GM18873 (cell line): ENCODE measurements around the gene MAP3K14.
A peak's percentile ranks its signal among the peaks of the same experiment; 100 is the strongest.
"Not testable (repeated sequence)": the region's sequence is repeated elsewhere in the genome, so short reads cannot be mapped to it uniquely, and the experiment has no call there.

ENCODE experiments used
- ATAC-seq: cut with Tn5 transposase; IDR thresholded peaks from one replicate; pipeline ENCODE4 v1.9.1; 2021; ENCODE audit warnings: mild to moderate bottlenecking, moderate library complexity, moderate number of reproducible peaks; ENCODE audit not compliant: unreplicated experiment, low FRiP score

The MAP3K14 gene

DNA sequence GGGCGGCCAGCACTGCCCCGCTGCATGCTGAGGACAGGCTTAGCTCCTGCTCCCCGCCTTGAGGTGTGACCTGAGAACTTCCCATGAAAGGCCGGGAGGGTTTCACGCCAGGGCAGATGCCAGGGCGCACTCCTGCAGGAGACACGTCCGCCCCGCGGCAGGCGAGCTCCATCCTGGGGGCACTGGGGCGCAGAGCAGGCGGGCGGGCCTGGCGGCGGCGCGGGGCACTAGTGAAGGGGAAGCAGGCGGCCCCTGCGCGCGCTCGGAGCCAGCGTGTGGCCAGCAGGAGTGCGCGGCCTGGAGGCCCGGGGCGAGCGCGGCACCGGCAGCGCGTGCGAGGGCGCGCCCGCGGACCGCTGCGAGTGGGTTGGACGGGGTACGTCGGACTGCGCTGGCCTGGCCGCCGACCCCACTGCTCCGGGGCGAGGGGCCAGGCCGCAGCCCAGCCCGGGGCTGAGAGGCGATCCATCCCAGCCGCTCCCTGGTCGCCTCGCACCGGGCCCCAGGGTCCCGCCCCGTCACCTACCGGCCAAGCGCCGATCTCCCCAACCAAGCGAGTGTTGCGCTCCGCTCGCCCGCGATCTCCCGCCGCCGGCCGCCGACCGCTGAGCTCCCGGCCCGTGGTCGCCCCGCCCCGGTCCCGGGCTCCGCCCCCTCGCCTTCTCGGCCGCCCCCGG, at the start of gene MAP3K14:
Gene MAP3K14, minus strand, starts transcription at position 587 of the 677 bp plus-strand sequence. CDS start 26,275 bp downstream, outside the sequence.
- peak; percentile 9 for ATAC-seq

DNA sequence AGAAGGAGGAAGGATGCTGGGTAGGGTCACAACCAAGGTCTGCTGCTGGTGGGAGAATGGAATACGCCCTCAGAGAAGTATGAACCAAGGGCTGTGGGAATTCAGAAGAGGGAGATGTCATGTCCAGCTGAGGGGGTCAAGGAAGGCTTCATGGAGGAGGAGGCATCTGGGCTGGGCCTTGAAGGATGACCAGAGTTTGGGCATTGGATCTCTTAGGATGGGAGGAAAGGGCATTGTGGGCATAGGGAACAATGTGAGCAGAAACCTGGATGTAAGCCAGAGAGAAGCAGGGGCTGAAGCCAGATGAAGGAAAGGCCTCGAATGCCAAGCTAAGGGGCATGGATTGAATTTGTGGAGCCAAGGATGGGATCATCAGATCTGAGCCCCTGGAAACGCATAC, 49.2 kb upstream of the MAP3K14 start:
- ATAC-seq = no peak

DNA sequence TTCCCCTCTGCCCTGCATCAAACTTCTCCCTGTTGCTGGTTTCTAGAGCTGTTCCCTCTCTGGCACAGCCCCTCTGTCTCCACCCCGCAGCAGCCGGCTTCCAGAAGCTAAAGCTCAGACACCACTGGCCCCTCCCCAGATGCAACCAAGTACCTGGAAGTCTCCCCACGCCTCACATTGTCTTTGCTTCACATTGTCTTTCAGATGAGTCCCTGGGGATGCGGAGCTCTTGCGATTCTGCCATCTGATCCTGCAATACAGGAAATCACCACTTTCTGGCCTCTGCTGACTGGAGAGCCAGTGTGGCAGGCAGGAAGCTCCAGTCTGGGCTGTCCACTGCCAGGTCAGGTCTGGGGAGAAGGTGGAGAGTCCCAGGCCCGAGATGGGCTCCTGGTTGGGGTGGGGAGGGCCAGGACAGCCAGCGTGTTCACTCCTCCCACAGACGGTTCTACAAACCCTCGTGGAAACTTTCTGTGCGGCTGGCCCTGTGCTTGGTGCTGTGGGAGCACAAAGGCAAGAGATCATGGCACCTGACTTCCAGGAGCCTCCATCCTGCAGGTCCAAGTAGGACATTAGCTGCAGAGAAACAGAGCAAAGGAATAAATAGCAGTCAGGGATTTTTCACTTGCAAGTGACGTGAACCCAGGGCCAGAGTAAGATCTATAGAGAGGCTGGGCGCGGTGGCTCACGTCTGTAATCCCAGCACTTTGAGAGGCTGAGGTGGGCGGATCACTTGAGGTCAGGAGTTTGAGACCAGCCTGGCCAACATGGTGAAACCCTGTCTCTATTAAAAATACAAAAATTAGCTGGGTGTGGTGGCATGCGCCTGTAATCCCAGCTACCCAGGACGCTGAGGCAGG, 47.9 kb upstream of the MAP3K14 start:
- no peak for ATAC-seq

DNA sequence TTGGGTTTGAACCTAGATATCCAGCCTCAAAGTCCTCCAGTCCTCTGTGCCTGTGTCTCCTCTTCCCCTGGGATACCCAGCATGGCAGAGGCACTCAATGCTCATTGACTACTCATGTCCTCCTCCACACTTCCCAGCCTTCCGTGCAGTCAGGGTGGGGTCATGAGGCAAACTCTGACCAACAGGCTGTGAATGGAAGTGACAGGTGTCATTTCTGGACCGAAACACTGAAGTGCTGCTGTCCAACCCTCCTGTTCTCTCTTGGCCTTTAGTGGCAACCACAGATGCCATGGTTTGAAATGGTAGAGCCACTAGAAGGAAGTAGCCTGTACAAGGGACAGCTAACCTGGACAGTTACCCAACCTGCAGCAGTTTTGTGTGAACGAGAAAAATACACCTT, 46.7 kb upstream of the MAP3K14 start:
- ATAC-seq = no peak

DNA sequence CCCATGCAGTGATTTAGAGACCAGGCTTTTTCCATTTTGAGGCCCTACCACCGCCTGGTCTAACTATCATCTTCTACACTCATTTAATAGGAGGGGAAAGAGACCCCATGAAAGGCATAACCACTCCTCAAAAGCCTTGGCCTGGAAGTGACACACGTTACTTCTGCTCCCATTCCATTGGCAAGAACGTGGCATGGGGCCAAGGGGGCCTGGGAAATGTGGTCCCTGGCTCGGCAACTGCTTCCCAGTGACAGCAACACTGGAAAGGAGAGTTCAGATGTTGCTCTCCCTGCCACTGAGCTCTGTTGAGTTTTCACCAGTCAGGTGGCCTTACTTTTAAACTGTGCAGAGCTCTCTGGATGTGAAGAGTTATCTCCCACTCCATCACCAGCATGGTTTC, 45.2 kb upstream of the MAP3K14 start:
- no peak for ATAC-seq

DNA sequence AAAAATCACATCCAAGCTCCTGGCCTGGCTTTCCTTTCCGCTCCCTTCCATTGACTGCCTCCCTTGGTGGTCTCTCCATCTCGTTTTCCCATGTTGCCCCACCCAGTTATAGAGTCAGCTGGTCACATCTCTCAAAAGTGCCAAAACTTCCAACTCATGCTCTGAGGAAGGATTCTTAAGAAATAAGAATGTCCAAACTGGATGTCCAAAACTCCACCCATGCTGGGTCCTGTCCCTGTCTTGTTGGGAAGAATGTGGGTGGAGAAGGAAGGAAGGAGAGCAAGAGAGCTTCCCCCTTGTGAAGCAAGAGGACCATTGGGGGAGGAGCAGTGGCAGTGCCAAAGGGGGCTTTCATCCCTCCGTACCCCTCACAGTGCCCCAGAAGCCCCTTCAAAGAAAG, 44.6 kb upstream of the MAP3K14 start:
- ATAC-seq = no peak

DNA sequence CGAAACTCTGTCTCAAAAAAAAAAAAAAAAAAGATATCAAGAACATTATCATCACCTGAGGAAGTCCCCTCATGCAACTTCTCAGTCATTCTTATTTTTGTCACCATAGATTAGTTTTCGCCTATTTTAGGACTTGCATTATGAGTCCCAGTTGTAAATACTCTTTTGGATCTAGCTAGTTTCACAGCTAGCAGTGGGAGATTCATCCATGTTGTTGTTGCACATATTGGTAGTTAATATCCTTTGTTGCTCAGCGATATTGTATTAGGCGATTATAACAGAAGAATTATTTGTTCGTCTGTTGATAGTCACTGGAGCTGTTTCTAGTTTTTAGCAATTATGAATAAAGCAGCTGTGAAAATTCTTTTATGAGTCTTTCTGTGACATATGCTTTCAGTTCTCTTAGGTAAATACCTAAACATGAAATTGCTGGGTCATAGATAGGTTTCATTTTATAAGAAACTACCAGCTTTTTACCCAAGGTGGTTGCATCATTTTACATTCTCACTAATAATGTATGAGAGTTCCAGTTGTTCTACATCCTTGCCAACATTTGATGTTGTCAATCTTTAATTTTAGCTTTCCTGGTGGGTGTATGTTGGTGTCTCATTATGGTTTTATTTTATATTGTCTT, 40.7 kb upstream of the MAP3K14 start:
- no peak for ATAC-seq

DNA sequence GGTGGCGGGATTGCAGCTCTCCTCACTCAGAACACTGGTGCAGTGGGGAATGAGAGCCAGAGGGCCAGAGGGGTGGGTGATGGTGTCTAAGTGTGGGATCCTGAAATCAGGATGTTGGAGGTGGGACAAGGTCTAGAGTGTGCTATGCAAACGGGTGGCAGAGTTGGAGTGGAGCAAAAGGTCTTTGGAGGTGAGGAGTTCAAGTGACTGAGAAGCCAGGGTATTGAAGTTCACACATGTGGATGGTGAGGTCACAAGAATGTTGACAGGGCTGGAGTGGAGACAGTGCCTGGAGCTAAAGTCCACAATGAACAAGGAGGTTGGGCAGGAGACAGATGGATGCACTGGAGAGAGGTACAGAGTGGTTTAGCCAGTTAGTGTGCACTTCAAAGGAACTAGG, 38.3 kb upstream of the MAP3K14 start:
- ATAC-seq = no peak

DNA sequence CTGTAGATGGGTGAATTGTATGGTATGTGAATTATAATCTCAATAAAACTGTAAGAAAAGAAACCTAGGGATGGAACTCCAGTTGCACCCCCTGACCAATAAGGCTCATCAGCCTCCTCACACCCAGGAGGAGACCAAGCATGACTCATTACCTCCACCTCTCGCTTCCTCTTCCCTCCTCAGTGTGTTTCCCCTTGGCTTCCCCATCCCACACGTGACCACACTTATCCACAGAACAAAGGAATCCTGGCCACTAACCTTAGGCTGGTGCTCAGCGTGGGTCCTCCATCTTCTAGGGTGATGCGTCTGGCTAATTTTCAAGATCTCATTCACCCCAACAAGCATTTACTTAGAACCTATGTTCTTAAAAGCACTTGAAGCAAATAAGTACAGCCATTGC, 36.2 kb upstream of the MAP3K14 start:
- no peak for ATAC-seq

DNA sequence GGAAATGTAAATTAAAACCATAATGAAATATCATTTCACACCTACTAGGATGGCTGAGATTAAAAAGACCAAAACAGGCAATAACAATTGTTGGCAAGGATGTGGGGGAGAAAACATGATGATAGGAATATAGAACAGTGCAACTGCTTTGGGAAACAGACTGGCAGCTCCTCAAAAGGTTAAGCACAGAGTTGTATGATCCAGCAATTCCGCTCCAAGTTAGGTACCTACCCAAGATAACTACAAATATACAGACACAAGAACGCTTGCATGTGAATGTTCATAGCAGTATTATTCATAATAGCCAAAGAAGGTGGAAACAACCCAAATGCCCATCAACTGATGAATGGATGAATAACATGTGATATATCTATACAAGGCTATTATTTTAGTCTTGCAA, 35.0 kb upstream of the MAP3K14 start:
- ATAC-seq = no peak

DNA sequence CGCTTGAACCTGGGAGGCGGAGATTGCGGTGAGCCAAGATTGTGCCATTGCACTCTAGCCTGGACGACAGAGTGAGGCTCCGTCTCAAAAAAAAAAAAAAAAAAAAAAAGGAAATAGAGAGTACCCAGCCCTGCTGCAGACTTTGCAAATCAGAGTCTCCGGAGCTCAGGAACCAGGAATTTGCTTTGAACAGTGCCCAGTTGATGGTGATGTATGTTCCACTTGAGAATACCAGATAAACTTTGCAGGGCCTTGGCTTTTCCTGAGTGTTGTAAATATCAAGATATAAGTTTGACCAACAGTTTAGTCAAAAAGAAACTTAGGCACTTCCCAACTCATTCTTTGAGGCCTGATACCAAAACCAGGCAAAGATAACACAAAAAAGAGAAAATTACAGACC, 30.6 kb upstream of the MAP3K14 start:
- no peak for ATAC-seq

DNA sequence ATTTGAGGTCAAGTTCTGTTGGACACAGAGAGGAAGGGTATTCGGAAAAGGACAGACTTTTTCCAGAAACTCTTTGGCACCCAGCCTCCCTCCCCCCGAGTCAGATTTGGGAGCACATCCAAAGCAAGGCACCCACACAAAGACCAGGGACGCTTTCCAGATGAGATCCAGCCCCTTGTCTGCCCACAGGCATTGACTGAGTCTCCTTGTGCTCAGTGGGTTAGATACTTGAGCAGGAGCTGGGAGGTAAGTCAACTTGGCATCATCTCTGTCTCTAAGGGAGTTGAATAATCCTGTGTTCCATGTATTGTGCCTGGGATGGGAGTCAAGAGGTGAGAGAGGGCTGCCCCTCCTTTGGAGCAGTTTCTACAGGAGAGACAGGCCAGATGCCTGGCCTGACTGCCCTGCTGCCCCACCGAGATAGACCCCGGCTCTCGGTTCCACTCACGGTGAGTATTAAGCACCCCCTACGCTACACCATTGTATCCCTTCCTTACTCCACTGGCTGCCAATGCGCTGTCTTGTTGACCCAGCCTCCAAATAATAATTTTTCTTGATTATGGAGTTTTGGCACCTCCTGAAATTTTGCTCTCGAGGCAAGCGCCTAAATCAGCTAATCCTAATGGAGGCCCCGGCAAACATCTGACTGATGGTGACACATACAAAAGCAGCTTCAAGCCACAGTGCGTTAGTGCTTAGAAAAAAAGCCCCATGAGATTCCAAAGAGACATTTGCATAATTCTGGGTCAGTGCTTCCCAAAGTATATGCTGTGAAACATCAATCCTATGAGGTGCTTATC, 29.6 kb upstream of the MAP3K14 start:
- ATAC-seq = no peak

DNA sequence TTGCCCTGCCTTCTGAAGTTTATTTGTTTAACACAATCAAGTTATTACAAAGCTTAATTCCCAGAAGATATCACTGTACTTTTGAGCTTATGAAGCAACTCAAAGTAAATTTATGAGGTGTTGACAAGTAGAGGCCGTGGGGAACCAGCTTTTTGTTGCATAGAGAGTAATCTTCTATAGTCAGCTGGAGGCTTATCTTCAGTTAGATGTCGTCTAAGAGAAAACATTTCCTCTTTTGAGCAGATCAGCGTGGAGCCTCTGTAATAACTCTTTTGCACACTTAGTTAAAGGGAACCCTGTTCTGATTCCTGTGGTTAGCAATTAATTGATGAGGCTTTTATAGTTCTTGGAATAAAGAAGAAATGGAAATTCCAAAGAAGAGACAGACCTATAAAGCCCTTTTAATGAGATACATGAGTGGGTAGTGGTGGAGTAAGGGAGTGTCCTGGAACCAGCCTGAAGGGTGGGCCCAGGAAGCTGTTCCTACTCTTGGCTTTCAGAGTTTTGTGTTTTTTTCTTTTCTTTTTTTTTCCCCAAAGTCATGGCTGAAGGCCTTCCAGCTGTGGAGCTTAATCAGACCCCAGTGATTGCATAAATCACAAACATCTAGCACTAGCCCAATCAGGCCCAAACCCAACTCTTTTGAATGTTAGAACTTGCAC, 28.9 kb upstream of the MAP3K14 start:
- no peak for ATAC-seq

DNA sequence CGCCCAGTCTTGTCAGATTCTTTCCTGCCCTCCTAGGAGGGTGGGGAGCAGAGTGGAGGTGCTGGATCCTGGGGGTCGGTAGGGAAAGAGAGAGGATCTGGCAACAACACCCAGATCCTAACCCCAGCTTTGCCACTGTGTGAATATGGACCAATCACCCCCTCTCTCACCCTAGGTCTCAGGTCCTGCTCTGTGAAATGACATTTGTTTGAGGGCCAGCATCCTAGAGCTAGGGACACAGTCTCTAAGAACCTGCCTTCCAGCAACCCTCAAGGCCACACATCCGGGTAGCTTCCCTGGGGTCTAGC, 28.4 kb upstream of the MAP3K14 start:
- ATAC-seq = no peak

DNA sequence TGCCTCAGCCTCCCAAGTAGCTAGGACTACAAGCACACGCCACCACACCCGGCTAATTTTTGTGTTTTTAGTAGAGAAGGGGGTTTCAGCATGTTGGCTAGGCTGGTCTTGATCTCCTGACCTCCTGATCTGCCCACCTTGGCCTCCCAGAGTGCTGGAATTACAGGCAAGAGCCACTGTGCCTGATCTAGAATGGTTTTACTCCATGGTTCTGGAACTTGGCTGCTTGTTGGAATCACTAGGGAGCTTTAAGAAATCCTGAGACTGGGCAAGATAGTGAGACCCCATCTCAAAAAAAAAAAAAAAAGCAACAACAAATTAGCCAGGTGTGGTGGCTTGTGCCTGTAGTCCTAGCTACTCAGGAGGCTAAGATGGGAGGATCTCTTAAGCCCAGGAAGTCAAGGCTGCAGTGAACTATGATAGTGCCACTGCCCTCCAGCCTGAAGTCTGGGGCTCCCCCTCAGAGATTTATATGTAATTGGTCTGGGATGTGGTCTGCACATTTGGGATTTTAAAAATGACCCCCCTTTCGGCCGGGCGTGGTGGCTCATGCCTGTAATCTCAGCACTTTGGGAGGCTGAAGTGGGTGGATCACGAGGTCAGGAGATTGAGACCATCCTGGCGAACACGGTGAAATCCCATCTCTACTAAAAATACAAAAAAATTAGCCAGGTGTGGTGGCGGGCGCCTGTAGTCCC, 27.3 kb upstream of the MAP3K14 start:
- not testable (repeated sequence) for ATAC-seq

DNA sequence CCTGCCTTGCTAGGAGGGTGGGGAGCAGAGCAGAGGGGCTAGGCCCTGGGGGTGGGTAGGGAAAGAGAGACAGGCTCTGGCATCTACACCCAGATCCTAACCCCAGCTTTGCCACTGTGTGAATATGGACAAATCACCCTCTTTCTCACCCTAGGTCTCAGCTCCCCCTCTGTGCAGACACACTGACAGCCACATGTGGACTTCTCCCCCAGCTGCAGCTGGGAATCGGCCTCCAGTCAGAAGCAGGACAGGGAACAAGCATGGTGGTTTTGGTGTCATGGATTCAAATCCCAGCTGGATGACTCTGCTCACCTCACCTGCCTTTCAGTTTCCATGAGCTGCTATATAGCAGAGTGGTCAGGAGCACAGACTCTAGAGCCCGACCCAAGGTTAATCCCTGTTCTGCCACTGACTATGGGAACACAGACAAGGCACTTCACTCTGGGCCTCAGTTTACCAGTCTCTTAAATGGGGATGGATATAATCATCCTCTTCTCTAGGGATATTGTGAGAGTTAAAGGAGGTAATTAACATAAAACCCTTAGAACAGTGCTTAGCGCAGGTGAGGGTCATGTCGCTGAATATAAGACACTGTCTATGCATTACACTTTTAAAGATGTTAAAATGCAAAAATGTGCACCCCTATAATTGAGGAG, 26.2 kb upstream of the MAP3K14 start:
- no peak for ATAC-seq

DNA sequence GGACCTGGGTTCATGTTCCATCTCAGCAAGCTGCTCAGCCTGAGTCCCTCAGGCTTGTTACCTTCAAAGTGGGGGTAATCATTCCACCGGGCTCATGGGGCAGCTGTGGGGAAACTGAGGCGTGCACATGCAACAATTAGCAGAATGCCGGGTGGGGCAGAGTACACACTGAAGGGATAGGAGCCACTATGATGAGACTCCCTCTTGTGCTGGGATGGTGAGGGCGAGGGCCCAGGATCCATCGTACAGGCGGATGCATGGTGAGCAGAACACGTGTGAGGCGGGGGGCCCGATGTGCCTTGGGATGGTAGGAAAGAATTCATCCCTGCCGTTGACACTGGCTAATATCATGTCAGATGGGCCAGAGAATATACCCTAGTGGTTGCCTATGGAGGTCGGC, 25.5 kb upstream of the MAP3K14 start:
- no peak for ATAC-seq

DNA sequence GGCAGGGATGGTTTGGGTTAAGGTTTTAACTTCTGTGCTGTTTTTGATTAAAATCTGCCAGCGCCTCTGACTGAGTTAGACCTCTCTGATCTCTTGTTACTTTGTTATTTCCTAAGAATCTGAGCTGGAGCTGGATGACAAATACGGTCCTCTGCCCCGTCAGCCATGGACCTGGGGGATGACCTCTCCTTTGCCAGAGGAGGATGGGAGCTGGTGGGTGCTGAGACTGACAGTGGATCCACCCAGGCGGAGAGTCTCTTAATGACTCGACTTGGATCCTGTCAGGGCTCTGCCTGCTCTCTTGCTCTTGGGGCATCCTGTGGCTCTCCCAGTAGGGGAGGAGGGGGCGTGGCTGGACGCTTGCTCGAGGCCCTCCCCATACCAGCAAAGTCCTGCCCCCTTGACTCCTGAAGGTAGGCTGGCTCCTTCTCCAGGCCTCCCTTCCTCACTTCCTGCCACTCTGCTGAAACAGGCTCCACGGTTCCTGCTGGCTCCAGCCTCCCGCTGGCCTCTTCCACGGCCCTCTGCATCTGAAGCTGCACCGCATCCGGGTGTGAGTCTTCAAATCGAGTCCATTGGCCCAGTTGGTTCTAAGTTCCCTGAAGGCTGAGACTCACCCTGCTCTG, 24.8 kb upstream of the MAP3K14 start:
- no peak for ATAC-seq
